HepG2 (cell line): Measurements from ENCODE around the gene AIF1. TPM values are rescaled to one million over a fixed set of nuclear protein-coding genes. Genes with fewer than 3 reads are reported as not detected.
A peak's percentile ranks its signal among the peaks of the same experiment; 100 is the strongest.

Experiments used
- BHLHE40 ChIP-seq: IDR thresholded peaks from 2 replicates; pipeline ENCODE4 v1.6.1; 2011; ENCODE audit warnings: low read length, improper control_type of control experiment
- FOXK1 ChIP-seq: sonication (generic); formaldehyde crosslinking; IDR thresholded peaks from 2 replicates; pipeline ENCODE4 v1.4.0; 2020; ENCODE audit warnings: low read depth, missing genetic modification reagents, borderline replicate concordance
- HNF4A ChIP-seq: sonication (generic); formaldehyde crosslinking; IDR thresholded peaks from 2 replicates; pipeline ENCODE4 v1.4.0; 2020; ENCODE audit warnings: missing genetic modification reagents
- HNRNPUL1 ChIP-seq: fragments of 200-400 bp; formaldehyde crosslinking; IDR thresholded peaks from 2 replicates; pipeline ENCODE4 v1.6.1; 2017; ENCODE audit warnings: low read depth, mild to moderate bottlenecking, low read length, moderate library complexity
- KAT8 ChIP-seq: IDR thresholded peaks from 2 replicates; pipeline ENCODE4 v1.6.1; 2016; ENCODE audit warnings: missing genetic modification reagents, missing compliant biosample characterization
- KLF6 ChIP-seq: IDR thresholded peaks from 2 replicates; pipeline ENCODE4 v1.8.0; 2016; ENCODE audit warnings: missing biosample characterization, missing genetic modification reagents
- NFIC ChIP-seq: IDR thresholded peaks from 2 replicates; pipeline ENCODE4 v1.6.1; 2012; ENCODE audit warnings: mild to moderate bottlenecking, low read length, inconsistent platforms
- POLR2A ChIP-seq, 2 experiments: IDR thresholded peaks; 2 replicates each; pipeline ENCODE4 v1.6.1; 2011; ENCODE audit warnings: low read depth in 2 of 2, low read length in 2 of 2, mild to moderate bottlenecking in 1 of 2, moderate library complexity in 1 of 2; ENCODE audit not compliant: insufficient read depth in 1 of 2
- SMARCC2 ChIP-seq: fragments of 450-650 bp; IDR thresholded peaks from 2 replicates; pipeline ENCODE4 v1.6.1; 2017; ENCODE audit warnings: antibody characterized with exemption, mild to moderate bottlenecking
- TCF7 ChIP-seq: sonication (generic); IDR thresholded peaks from 2 replicates; pipeline ENCODE4 v1.6.1; 2016; ENCODE audit warnings: antibody characterized with exemption, low read depth
- TEAD3 ChIP-seq: optimal IDR thresholded peaks from 2 replicates; pipeline ENCODE3; 2016; ENCODE audit warnings: borderline replicate concordance
- ZNF234 ChIP-seq: sonication (generic); formaldehyde crosslinking; conservative IDR thresholded peaks from 2 replicates; pipeline ENCODE4 v1.5.1; 2020; ENCODE audit warnings: mild to moderate bottlenecking, missing genetic modification reagents
- ZNF253 ChIP-seq: sonication (generic); formaldehyde crosslinking; IDR thresholded peaks from 2 replicates; pipeline ENCODE4 v1.8.0; 2022; ENCODE audit warnings: mild to moderate bottlenecking, missing genetic modification reagents, borderline replicate concordance
- ZNF619 ChIP-seq: sonication (generic); formaldehyde crosslinking; IDR thresholded peaks from 2 replicates; pipeline ENCODE4 v1.4.0; 2020; ENCODE audit warnings: mild to moderate bottlenecking, missing genetic modification reagents
- ZNF746 ChIP-seq: sonication (generic); formaldehyde crosslinking; IDR thresholded peaks from 2 replicates; pipeline ENCODE4 v1.8.0; 2022; ENCODE audit warnings: mild to moderate bottlenecking, missing genetic modification reagents
- ZNF878 ChIP-seq: sonication (generic); formaldehyde crosslinking; IDR thresholded peaks from 2 replicates; pipeline ENCODE4 v1.8.1; 2023; ENCODE audit warnings: mild to moderate bottlenecking, missing genetic modification reagents, moderate library complexity
- ZSCAN30 ChIP-seq: sonication (generic); formaldehyde crosslinking; IDR thresholded peaks from 2 replicates; pipeline ENCODE4 v1.5.0; 2020; ENCODE audit warnings: mild to moderate bottlenecking, missing genetic modification reagents
- polyA plus RNA-seq, 8 experiments: library from polyadenylated mRNA; depleted of rRNA in 3 of 8; stranded (reverse) in 7 of 8; unstranded in 1 of 8; fragments of >200 nt; fragmentation: Illumina TruSeq in 4 of 8; extraction: Trizol in 4 of 8; gene quantifications; 2 replicates each; pipeline versions ENCODE4 v1.2.1 to v1.2.3, GENCODE V29; 2011 to 2016; ENCODE audit warnings: low read depth in 4 of 8, missing spikeins in 1 of 8, mixed read lengths in 1 of 8; ENCODE audit not compliant: insufficient read depth in 1 of 8
- total RNA-seq, 5 experiments: library from RNA; depleted of rRNA; stranded (reverse); fragments of >200 nt; fragmentation: Illumina TruSeq; extraction: Trizol; gene quantifications; 2 replicates each; pipeline ENCODE4 v1.2.3, GENCODE V29; 2016; ENCODE audit warnings: low read depth in 1 of 5
- TF ChIP-seq, protein P1 (sequence below): sonication (generic); formaldehyde crosslinking; IDR thresholded peaks from 2 replicates; pipeline ENCODE4 v1.4.0; 2020; ENCODE audit warnings: missing genetic modification reagents
- TF ChIP-seq, protein P2 (sequence below): sonication (generic); formaldehyde crosslinking; IDR thresholded peaks from 2 replicates; pipeline ENCODE4 v1.4.0; 2020; ENCODE audit warnings: missing genetic modification reagents
- TF ChIP-seq, protein P3 (sequence below), 2 experiments: sonication (generic) in 1 of 2; formaldehyde crosslinking in 1 of 2; IDR thresholded peaks; 2 replicates each; pipeline versions ENCODE4 v1.4.0 to v1.6.1; 2018 to 2020; ENCODE audit warnings: missing genetic modification reagents in 2 of 2, borderline replicate concordance in 1 of 2, low read depth in 1 of 2, mild to moderate bottlenecking in 1 of 2, missing biosample characterization in 1 of 2

Gene AIF1
- total and polyA plus RNA-seq, 2 of the 13 experiments (the other 11 are each of a cell fraction or from before 2014, with no cell fraction given), result 1.5 TPM; not detected in 1

DNA sequence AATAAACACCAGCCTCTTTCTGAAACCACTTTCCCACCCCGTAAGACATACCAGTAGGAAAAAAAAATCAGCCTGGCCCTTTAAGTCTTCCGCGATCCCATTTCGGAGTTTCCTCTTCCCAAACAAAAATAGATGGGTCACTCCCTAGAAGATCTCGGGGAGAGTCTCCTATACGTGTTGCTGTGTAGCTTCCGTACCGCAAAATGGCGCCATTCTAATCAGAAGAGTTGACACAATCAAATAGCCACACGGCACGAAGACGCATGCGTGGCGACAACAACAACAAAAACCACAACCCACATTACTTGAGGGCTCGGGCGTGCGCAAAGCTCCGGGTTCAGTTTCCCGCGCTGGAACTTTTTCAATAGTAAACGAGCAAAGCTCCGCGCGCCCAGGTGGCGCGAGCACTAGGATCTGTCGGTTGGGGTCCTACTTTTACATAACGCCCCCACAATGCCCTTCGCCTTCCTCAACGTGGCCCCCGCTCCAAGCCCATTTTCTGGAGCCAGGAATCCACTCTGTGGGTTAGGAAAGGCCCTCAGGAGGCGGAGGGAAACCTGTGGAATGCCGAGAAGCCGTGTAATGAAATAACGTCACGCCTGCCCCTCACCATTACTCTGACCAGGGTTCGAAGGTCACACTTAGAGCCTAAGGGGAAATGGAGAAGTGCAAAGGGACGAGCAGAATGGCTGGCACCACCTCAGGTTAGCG lies 49.9 kb downstream of the AIF1 start, which contains the start of gene GPANK1 (continued):
- TF ChIP-seq, protein P1, sequence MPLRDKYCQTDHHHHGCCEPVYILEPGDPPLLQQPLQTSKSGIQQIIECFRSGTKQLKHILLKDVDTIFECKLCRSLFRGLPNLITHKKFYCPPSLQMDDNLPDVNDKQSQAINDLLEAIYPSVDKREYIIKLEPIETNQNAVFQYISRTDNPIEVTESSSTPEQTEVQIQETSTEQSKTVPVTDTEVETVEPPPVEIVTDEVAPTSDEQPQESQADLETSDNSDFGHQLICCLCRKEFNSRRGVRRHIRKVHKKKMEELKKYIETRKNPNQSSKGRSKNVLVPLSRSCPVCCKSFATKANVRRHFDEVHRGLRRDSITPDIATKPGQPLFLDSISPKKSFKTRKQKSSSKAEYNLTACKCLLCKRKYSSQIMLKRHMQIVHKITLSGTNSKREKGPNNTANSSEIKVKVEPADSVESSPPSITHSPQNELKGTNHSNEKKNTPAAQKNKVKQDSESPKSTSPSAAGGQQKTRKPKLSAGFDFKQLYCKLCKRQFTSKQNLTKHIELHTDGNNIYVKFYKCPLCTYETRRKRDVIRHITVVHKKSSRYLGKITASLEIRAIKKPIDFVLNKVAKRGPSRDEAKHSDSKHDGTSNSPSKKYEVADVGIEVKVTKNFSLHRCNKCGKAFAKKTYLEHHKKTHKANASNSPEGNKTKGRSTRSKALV (CRISPR knock-in tag), result no peak
- TF ChIP-seq NFIC (peak; percentile 39; the same call in 1 of the 2 replicates), TCF7 (no peak), SMARCC2 (no peak), KAT8 (CRISPR knock-in tag) (no peak; the same call in 1 of the 2 replicates), KLF6 (CRISPR knock-in tag) (peak; percentile 73), HNRNPUL1 (no peak), POLR2A (IDR thresholded peaks at IDR 0.05; ENCODE audit: insufficient read depth in 1 of 2, low read depth in 2 of 2, low read length in 2 of 2) (no peak; a peak in 1 of 4 replicates), FOXK1 (CRISPR knock-in tag) (peak; percentile 88; the same call in 1 of the 2 replicates), ZSCAN30 (no peak), ZNF746 (no peak), ZNF234 (no peak), ZNF878 (CRISPR knock-in tag) (peak; percentile 88; the same call in 1 of the 2 replicates), ZNF619 (CRISPR knock-in tag) (no peak), HNF4A (CRISPR knock-in tag) (peak; percentile 65), BHLHE40 (peak; percentile 23; the same call in 1 of the 2 replicates), ZNF253 (CRISPR knock-in tag) (0 out of 2 replicates have a peak, but pooled peaks have one; percentile 26), TEAD3 (peak; percentile 50)
- TF ChIP-seq, protein P2, sequence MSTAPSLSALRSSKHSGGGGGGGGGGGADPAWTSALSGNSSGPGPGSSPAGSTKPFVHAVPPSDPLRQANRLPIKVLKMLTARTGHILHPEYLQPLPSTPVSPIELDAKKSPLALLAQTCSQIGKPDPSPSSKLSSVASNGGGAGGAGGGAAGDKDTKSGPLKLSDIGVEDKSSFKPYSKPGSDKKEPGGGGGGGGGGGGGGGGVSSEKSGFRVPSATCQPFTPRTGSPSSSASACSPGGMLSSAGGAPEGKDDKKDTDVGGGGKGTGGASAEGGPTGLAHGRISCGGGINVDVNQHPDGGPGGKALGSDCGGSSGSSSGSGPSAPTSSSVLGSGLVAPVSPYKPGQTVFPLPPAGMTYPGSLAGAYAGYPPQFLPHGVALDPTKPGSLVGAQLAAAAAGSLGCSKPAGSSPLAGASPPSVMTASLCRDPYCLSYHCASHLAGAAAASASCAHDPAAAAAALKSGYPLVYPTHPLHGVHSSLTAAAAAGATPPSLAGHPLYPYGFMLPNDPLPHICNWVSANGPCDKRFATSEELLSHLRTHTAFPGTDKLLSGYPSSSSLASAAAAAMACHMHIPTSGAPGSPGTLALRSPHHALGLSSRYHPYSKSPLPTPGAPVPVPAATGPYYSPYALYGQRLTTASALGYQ, result no peak
- TF ChIP-seq, protein P3, sequence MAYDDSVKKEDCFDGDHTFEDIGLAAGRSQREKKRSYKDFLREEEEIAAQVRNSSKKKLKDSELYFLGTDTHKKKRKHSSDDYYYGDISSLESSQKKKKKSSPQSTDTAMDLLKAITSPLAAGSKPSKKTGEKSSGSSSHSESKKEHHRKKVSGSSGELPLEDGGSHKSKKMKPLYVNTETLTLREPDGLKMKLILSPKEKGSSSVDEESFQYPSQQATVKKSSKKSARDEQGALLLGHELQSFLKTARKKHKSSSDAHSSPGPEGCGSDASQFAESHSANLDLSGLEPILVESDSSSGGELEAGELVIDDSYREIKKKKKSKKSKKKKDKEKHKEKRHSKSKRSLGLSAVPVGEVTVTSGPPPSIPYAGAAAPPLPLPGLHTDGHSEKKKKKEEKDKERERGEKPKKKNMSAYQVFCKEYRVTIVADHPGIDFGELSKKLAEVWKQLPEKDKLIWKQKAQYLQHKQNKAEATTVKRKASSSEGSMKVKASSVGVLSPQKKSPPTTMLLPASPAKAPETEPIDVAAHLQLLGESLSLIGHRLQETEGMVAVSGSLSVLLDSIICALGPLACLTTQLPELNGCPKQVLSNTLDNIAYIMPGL (CRISPR knock-in tag; IDR thresholded peaks at IDR 0.05; ENCODE audit: borderline replicate concordance in 1 of 2, low read depth in 1 of 2), result peak in 1 of 2 experiments; percentile 75; a peak in 2 of 4 replicates
